WTC11 (cell line): ENCODE data around the gene RPL27.

ENCODE experiments used
- CTCF ChIP-seq: fragments of 200-600 bp; IDR thresholded peaks from 2 replicates; pipeline ENCODE4 v1.8.0; 2022; ENCODE audit warnings: antibody characterized with exemption
- PREB ChIP-seq: sonication (generic); formaldehyde crosslinking; IDR thresholded peaks from 2 replicates; pipeline ENCODE4 v1.8.1; 2022; ENCODE audit warnings: mild to moderate bottlenecking, missing genetic modification reagents, moderate library complexity, borderline replicate concordance
- USF1 ChIP-seq: sonication (generic); formaldehyde crosslinking; IDR thresholded peaks from 2 replicates; pipeline ENCODE4 v1.8.0; 2022; ENCODE audit warnings: mild to moderate bottlenecking, missing genetic modification reagents
- USF2 ChIP-seq: sonication (generic); formaldehyde crosslinking; IDR thresholded peaks from 2 replicates; pipeline ENCODE4 v1.8.1; 2023; ENCODE audit warnings: mild to moderate bottlenecking, missing genetic modification reagents, moderate library complexity

GRCh38 chr17:43025290-43025657 is 27.1 kb downstream of the RPL27 start:
- no peak for TF ChIP-seq USF1 (CRISPR knock-in tag)
- TF ChIP-seq CTCF: no peak
- TF ChIP-seq USF2 (CRISPR knock-in tag): no peak
- no peak for TF ChIP-seq PREB (CRISPR knock-in tag)
